IPS-18c (cell line): Measurements from ENCODE around the gene UBXN6.

ENCODE experiments used
- H3K4me3 ChIP-seq: 2 replicates; pipeline ENCODE4 v1.7.0; 2013; ENCODE audit warnings: low read depth, mild to moderate bottlenecking, low read length, moderate library complexity; ENCODE audit not compliant: insufficient read depth
- H3K9me3 ChIP-seq: one replicate; pipeline ENCODE4 v1.6.1; 2013; ENCODE audit warnings: mild to moderate bottlenecking, low read length, moderate library complexity; ENCODE audit not compliant: control insufficient read depth, insufficient read depth

The UBXN6 gene

DNA sequence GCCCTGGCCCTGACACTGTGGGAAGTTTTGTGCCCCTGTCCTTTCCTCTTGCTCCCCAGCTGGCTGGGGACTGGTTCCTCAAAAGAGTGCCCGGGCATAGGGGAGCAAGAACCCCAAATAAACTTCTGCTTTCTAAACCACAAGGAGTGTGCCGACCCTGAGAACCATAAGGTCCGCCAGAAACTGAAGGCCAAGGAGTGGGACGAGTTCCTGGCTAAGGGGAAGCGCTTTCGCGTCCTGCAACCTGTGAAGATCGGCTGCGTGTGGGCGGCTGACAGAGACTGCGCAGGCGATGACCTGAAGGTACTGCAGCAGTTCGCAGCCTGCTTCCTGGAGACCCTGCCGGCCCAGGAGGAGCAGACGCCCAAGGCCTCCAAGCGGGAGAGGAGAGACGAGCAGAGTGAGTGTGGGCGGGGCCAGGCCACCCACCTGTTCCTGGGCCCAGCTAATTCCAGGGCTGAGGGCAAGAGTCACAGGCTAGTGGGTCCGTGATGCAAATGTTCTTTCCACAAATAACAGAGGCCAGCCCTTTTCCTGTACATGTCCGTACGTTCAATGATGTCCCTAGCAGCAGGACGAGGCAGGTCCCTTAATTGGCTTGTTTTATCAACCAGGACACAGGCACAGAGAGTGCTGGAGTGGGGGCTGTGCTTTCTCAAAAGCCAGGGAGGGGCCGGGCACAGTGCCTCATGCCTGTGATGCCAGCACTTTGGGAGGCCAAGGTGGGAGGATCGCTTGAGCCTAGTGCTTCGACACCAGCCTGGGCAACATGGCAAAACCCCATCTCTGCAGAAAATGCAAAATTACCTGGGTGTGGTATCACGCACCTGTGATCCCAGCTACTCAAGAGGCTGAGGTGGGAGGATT, 25.6 kb downstream of the UBXN6 start:
- Histone ChIP-seq H3K9me3 (no peaks in the 10 kb centered on the region), H3K4me3 (no peak overlapping the region)

- Histone ChIP-seq H3K9me3 (no peaks in the 10 kb centered on the region), H3K4me3 (no peak overlapping the region)
These were observed 26.3 kb downstream of the UBXN6 start for GRCh38 chr19:4431296-4431695.

DNA sequence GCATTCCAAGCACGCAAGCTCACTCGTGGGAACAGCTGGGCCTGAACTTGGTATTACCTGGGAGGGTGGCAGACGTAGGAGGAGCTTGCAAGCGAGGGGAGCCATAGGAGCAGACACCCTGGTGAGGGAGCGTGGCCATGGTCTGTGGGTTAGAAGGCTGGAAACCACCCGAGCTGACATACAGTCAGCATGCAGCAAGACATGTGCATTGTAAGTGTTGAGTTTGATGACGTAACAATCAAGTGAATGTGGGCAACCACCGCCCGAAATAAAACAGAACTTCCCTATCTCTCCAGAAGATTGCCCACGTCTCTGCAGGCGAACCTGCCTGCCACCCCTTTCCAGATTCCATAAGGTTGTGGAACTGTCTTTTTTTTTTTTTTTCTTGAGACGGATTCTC, 26.8 kb downstream of the UBXN6 start:
- H3K4me3 ChIP-seq = no peak overlapping the region
- no peaks in the 10 kb centered on the region for H3K9me3 ChIP-seq

DNA sequence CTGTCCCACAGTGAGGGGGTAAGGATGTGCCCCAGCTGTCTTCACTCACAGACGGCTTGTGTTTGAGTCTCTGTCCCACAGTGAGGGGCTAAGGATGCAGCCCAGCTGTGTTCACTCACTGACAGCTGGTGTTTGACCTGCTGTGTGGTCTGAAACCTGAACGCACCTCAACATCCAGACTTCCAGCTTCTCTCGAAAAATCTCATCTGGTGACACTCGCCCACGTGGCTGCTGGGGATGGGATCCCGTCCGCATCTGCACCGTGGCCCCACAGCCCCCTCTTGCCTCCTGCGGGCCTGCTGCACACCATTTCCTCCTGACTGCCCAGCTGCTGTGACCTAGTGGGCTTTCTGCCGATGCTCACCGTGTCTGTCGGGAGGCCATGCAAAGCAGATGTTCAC, 27.8 kb downstream of the UBXN6 start:
- H3K9me3 ChIP-seq = no peaks in the 10 kb centered on the region
- H3K4me3 ChIP-seq = no peak overlapping the region

DNA sequence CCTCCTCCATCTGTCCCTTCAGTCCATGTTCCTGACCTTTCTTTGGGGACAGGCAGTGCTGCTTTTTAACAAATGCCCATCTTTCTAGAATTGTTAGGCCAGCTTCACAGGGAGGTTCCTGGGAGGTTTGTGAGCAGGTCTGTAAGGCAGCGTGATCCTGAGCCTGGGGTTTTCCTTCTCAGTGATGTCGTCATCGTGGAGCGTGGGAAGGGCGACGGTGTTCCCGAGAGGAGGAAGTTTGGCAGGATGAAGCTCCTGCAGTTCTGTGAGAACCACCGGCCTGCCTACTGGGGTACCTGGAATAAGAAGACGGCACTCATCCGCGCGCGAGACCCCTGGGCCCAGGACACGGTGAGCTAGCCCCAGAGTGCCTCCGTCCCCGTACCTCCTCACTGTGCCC, 28.3 kb downstream of the UBXN6 start:
- Histone ChIP-seq H3K4me3 (no peak overlapping the region), H3K9me3 (no peaks in the 10 kb centered on the region)

DNA sequence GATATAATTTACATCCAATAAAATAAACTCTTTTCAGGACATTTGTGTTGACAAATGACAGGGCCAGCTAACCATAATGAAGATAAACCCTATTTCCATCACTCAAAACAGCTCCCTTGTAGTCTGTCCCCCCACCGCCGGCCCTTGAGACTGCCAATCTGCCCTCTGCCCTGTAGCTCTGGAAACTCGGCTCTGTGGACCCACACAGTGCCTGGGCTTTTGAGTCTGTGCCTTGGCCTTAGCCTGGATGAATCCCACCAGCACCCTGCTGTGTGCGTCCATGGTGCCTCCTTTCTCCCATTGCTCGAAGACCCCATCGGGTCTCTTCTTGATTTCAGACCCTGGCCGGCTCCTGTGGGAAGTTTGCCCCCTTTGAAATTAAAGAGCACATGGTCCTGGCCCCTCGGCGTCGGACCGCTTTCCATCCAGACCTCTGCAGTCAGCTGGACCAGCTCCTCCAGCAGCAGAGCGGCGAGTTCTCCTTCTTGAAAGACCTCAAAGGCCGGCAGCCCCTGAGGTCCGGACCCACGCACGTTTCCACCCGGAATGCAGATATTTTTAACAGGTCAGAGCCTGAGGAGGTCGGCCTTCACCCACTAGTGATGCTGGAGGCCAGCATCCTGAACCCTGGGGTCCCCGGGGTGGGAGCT, 29.1 kb downstream of the UBXN6 start:
- Histone ChIP-seq H3K4me3 (no peak overlapping the region), H3K9me3 (no peaks in the 10 kb centered on the region)

DNA sequence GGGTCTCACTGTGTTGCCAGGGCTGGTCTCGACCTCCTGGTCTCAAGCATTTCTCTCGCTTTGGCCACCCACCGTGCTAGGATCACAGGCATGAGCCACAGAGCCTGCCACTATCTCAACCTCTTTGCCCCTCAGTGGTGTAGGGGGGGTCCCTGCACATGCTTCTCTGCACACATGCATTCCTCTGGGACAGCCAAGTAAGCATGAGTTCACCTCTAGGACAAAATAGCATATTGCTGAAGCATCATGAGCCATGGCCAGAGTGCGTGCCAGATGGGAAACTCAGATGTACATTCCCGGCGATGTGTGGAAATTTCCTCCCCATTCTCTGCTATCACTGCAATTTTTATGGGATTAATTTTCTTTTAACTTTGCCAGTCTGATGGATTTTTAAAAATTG, 32.1 kb downstream of the UBXN6 start:
- Histone ChIP-seq H3K9me3 (no peaks in the 10 kb centered on the region), H3K4me3 (no peak overlapping the region)

GRCh38 chr19:4423416-4424126, 34.0 kb downstream of the UBXN6 start:
- Histone ChIP-seq H3K9me3 (no peaks in the 10 kb centered on the region), H3K4me3 (no peak overlapping the region)

DNA sequence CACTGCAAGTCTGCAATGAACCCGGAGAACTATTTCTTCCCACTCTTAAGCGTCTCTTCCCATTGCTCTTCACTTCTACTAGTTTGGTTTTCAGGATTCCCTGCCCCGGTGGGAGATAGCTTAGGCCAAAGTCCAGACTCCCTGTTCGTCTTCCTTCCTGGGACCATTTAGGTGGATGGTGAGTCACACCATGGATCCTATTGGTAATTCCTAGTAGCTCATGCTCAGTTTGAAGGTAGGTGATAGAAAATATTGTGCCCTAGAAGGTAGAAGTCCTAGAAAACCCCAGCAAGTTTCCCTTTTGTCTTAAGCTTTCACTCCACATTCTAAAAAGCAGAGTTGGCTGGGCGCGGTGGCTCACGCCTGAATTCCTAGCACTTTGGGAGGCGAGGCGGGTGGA, 41.3 kb downstream of the UBXN6 start:
- no peaks in the 10 kb centered on the region for H3K9me3 ChIP-seq
- H3K4me3 ChIP-seq = no peak overlapping the region

- no peaks in the 10 kb centered on the region for H3K9me3 ChIP-seq
- no peak overlapping the region for H3K4me3 ChIP-seq
These were observed 42.2 kb downstream of the UBXN6 start for GRCh38 chr19:4415352-4415751.

- H3K4me3 ChIP-seq = no peak overlapping the region
- no peaks in the 10 kb centered on the region for H3K9me3 ChIP-seq
These were observed 42.7 kb downstream of the UBXN6 start for GRCh38 chr19:4414800-4415321.

DNA sequence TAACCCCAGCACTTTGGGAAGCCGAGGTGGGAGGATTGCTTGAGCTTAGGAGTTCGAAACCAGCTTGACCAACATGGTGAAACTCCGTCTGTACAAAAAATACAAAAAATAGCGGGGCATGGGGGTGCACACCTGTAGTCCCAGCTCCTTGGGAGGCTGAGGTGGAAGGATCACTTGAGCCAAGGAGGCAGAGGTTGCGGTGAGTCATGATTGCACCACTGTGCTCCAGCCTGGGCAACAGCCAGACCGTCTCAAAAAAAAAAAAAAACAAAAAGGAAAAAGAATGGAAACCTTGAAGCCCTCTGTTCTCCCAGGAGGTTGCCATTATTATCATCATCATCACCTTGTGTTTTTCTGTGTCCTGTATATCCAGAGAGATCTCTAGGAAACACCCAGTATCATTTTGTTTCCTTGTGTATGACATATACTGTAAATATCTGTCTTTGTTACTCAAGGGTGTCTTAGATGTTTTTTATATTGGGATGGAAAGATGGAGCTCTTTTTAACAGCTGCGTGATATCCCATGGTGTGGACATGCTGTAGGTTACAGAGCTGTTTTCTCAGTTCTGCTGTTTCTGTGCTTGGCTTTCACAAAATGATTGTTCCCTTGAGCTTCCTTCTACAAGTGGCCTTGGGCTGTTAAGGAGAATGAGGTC, 43.3 kb downstream of the UBXN6 start:
- Histone ChIP-seq H3K9me3 (no peaks in the 10 kb centered on the region), H3K4me3 (no peak overlapping the region)

GRCh38 chr19:4413588-4413987, 44.0 kb downstream of the UBXN6 start:
- H3K4me3 ChIP-seq = no peak overlapping the region

GRCh38 chr19:4409123-4409933, 48.3 kb downstream of the UBXN6 start:
- Histone ChIP-seq H3K4me3 (peak overlapping the region; percentile 6), H3K9me3 (no peaks in the 10 kb centered on the region)

More at GRCh38 chr19:4413588-4413987, 44.0 kb downstream of the UBXN6 start:
- H3K9me3 ChIP-seq = no peaks in the 10 kb centered on the region

DNA sequence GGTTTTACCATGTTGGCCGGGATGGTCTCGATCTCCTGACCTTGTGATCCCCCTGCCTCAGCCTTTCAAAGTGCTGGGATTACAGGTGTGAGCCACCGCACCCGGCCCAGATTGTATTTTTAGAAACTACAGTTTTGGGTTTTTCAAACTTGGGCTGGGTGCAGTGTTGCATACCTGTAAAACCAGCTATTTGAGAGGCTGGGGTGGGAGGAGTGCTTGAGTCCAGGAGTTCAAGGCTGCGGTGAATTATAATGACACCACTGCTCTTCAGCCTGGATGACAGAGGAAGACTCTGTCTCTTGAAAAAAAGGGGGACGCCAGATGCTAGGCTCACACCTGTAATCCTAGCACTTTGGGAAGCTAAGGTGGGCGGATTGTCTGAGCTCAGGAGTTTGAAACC, 51.0 kb downstream of the UBXN6 start:
- Histone ChIP-seq H3K4me3 (no peak overlapping the region), H3K9me3 (no peaks in the 10 kb centered on the region)

GRCh38 chr19:4405977-4406376, 51.6 kb downstream of the UBXN6 start:
- Histone ChIP-seq H3K9me3 (no peaks in the 10 kb centered on the region), H3K4me3 (no peak overlapping the region)
